ENCODE data around the gene MARS2. TPM values are rescaled to one million over a fixed set of nuclear protein-coding genes. Genes with fewer than 3 reads are reported as not detected.

Gene MARS2
- total RNA-seq, 1 experiment from 2014 or later: 14.4 TPM

DNA sequence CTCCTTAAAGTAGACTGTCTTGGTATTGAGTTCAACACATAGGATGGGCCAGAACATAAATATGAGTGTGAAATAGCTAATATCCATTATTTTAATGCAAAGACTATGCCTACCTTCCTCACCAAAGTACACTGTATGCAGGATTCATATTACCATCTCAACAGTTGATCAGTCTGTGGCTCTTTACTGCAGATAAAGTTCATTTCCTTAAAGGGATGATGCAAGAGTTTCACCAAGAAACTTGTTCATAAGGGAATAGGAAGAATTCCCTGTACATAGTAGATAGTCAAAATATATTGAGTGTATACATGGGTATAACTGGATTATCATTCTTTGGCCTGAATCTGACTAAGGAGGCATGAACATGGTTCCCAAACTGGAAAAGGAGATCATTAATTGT, 35.0 kb downstream of the MARS2 start:
- ChIA-PET RAD21 (ENCODE audit: low non-redundant PET in 1 of 2, low total read pairs in 2 of 2, uncharacterized antibody in 2 of 2, unreplicated experiment in 2 of 2) (no interaction called here), POLR2A (no interaction called here), CTCF (no interaction called here)
- DNase-seq (ENCODE audit: low read depth, low spot score) (no peak), ATAC-seq (no peak)
- no peaks in the 10 kb centered on the region for H3K27me3 ChIP-seq (ENCODE audit: insufficient read depth, low read length)
- BruUV-seq (replicated peaks): no TSS peak
- no peaks in the 10 kb centered on the region for H3K4me1 ChIP-seq (ENCODE audit: control insufficient read depth in 1 of 2, insufficient read depth in 2 of 2, low read length in 2 of 2)
- no peaks in the 10 kb centered on the region for H3K36me3 ChIP-seq (ENCODE audit: control insufficient read depth in 1 of 2, insufficient read depth in 2 of 2, low read length in 2 of 2)
- H4K20me1 ChIP-seq (ENCODE audit: insufficient read depth): no peaks in the 10 kb centered on the region
- H3K4me3 ChIP-seq (replicated peaks in 1 of 2; ENCODE audit: low read depth in 1 of 2, low read length in 2 of 2): no peak overlapping the region
- H3K9me2 ChIP-seq (ENCODE audit: insufficient read depth): no peaks in the 10 kb centered on the region
- no peak overlapping the region for H3K9ac ChIP-seq (ENCODE audit: low read length)
- H3K9me3 ChIP-seq (ENCODE audit: control insufficient read depth in 1 of 2, insufficient read depth in 1 of 2, low read depth in 1 of 2, low read length in 2 of 2): no peaks in the 10 kb centered on the region
- no peak overlapping the region for H2AFZ ChIP-seq (ENCODE audit: low read depth, low read length, poor library complexity, severe bottlenecking)
- no peaks in the 10 kb centered on the region for H3K79me2 ChIP-seq (ENCODE audit: insufficient read depth, low read length)
- H3K27ac ChIP-seq (ENCODE audit: low read depth, low read length): no peak overlapping the region
- intact Hi-C loops (cut with micrococcal nuclease): no loop called here
- TF ChIP-seq JUND (IDR thresholded peaks at IDR 0.05) (no peak), POLR2A (IDR thresholded peaks at IDR 0.05; ENCODE audit: borderline replicate concordance, extremely low read depth, insufficient read depth, insufficient read length) (no peak), ELF1 (IDR thresholded peaks at IDR 0.05; ENCODE audit: borderline replicate concordance, low read depth) (no peak), ZNF274 (IDR thresholded peaks at IDR 0.05; ENCODE audit: low read depth, low read length) (no peak), POLR2AphosphoS5 (IDR thresholded peaks at IDR 0.05; ENCODE audit: low read depth, low read length) (no peak), EGR1 (IDR thresholded peaks at IDR 0.05; ENCODE audit: low read depth) (no peak), CEBPB (IDR thresholded peaks at IDR 0.05; ENCODE audit: low read depth) (no peak), ZFX (IDR thresholded peaks at IDR 0.05) (no peak), RAD21 (IDR thresholded peaks at IDR 0.05; ENCODE audit: low read depth) (no peak)
- TF ChIP-seq, protein P1, sequence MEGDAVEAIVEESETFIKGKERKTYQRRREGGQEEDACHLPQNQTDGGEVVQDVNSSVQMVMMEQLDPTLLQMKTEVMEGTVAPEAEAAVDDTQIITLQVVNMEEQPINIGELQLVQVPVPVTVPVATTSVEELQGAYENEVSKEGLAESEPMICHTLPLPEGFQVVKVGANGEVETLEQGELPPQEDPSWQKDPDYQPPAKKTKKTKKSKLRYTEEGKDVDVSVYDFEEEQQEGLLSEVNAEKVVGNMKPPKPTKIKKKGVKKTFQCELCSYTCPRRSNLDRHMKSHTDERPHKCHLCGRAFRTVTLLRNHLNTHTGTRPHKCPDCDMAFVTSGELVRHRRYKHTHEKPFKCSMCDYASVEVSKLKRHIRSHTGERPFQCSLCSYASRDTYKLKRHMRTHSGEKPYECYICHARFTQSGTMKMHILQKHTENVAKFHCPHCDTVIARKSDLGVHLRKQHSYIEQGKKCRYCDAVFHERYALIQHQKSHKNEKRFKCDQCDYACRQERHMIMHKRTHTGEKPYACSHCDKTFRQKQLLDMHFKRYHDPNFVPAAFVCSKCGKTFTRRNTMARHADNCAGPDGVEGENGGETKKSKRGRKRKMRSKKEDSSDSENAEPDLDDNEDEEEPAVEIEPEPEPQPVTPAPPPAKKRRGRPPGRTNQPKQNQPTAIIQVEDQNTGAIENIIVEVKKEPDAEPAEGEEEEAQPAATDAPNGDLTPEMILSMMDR (IDR thresholded peaks at IDR 0.05 in 2 of 3, conservative IDR thresholded peaks at IDR 0.05 in 1 of 3; ENCODE audit: borderline replicate concordance in 1 of 3, insufficient read depth in 1 of 3, low read depth in 2 of 3, low read length in 2 of 3): no peak
- TF ChIP-seq, protein P2, sequence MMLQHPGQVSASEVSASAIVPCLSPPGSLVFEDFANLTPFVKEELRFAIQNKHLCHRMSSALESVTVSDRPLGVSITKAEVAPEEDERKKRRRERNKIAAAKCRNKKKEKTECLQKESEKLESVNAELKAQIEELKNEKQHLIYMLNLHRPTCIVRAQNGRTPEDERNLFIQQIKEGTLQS (IDR thresholded peaks at IDR 0.05): no peak
- TF ChIP-seq, protein P3, sequence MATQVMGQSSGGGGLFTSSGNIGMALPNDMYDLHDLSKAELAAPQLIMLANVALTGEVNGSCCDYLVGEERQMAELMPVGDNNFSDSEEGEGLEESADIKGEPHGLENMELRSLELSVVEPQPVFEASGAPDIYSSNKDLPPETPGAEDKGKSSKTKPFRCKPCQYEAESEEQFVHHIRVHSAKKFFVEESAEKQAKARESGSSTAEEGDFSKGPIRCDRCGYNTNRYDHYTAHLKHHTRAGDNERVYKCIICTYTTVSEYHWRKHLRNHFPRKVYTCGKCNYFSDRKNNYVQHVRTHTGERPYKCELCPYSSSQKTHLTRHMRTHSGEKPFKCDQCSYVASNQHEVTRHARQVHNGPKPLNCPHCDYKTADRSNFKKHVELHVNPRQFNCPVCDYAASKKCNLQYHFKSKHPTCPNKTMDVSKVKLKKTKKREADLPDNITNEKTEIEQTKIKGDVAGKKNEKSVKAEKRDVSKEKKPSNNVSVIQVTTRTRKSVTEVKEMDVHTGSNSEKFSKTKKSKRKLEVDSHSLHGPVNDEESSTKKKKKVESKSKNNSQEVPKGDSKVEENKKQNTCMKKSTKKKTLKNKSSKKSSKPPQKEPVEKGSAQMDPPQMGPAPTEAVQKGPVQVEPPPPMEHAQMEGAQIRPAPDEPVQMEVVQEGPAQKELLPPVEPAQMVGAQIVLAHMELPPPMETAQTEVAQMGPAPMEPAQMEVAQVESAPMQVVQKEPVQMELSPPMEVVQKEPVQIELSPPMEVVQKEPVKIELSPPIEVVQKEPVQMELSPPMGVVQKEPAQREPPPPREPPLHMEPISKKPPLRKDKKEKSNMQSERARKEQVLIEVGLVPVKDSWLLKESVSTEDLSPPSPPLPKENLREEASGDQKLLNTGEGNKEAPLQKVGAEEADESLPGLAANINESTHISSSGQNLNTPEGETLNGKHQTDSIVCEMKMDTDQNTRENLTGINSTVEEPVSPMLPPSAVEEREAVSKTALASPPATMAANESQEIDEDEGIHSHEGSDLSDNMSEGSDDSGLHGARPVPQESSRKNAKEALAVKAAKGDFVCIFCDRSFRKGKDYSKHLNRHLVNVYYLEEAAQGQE (IDR thresholded peaks at IDR 0.05; ENCODE audit: low read depth): no peak
- TF ChIP-seq, protein P4, sequence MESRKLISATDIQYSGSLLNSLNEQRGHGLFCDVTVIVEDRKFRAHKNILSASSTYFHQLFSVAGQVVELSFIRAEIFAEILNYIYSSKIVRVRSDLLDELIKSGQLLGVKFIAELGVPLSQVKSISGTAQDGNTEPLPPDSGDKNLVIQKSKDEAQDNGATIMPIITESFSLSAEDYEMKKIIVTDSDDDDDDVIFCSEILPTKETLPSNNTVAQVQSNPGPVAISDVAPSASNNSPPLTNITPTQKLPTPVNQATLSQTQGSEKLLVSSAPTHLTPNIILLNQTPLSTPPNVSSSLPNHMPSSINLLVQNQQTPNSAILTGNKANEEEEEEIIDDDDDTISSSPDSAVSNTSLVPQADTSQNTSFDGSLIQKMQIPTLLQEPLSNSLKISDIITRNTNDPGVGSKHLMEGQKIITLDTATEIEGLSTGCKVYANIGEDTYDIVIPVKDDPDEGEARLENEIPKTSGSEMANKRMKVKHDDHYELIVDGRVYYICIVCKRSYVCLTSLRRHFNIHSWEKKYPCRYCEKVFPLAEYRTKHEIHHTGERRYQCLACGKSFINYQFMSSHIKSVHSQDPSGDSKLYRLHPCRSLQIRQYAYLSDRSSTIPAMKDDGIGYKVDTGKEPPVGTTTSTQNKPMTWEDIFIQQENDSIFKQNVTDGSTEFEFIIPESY (IDR thresholded peaks at IDR 0.05; ENCODE audit: extremely low read depth, insufficient replicate concordance, low read length): no peak
- H3K4me2 ChIP-seq (ENCODE audit: low read length): no peak overlapping the region
